Measurements from ENCODE around the gene CPLANE2.

- TF ChIP-seq CTCF (IDR thresholded peaks at IDR 0.05) (no peak), EP300 (IDR thresholded peaks at IDR 0.05) (no peak), POLR2A (IDR thresholded peaks at IDR 0.05) (no peak)
These were observed 50.2 kb downstream of the CPLANE2 start for GRCh38 chr1:16186655-16187235.

All from sigmoid colon (tissue), 4 donors.